VCaP (cell line): Measurements from ENCODE around the gene TIGAR.

ENCODE experiments used
- H3K27ac ChIP-seq: fragments of 450-650 bp; 2 replicates; pipeline ENCODE4 v1.5.1; 2017
- TF ChIP-seq, protein P1 (sequence below): fragments of 450-650 bp; conservative IDR thresholded peaks from 2 replicates; pipeline ENCODE4 v1.5.1; 2017; ENCODE audit warnings: mild to moderate bottlenecking, moderate library complexity

Gene TIGAR

DNA sequence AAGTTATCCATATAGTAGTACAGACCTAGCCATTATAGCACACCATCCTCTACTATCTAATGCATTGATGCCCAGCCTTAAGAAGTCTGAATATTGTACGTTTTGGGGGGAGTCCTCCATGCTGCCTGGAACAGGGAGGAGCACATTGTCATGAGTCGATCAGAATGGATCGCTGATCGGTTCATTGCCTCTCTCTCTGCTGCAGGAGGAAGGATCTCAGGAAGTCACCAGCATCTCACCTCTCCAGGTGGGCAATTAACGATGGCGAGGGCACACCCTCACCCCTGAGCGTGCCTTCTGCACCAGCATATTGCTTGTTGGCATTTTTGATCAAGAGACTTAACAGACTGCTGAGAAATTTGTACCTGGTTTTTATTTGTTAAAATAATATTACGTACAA, 35.9 kb upstream of the TIGAR start:
- no peak overlapping the region for H3K27ac ChIP-seq
- TF ChIP-seq, protein P1, sequence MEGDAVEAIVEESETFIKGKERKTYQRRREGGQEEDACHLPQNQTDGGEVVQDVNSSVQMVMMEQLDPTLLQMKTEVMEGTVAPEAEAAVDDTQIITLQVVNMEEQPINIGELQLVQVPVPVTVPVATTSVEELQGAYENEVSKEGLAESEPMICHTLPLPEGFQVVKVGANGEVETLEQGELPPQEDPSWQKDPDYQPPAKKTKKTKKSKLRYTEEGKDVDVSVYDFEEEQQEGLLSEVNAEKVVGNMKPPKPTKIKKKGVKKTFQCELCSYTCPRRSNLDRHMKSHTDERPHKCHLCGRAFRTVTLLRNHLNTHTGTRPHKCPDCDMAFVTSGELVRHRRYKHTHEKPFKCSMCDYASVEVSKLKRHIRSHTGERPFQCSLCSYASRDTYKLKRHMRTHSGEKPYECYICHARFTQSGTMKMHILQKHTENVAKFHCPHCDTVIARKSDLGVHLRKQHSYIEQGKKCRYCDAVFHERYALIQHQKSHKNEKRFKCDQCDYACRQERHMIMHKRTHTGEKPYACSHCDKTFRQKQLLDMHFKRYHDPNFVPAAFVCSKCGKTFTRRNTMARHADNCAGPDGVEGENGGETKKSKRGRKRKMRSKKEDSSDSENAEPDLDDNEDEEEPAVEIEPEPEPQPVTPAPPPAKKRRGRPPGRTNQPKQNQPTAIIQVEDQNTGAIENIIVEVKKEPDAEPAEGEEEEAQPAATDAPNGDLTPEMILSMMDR, result no peak

DNA sequence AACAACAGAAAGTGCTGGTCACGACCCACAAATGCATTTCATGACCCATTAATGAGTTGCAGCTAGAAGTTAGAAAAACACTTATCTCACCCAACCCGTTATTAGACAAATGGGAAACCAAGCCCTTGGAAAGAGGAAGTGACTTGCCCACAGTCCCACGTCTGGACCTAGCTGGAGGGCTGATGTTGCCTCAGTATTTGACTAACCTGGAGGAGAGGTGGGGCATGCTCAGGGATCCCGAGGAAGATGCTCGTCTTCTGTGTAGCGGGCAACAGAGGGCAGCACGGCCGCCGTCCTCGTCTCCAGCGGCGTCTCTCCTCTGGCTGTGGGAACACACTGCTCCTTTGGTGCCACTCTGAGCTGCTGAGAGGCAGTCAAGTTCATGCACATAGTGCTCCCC, 34.8 kb upstream of the TIGAR start:
- TF ChIP-seq, protein P1, result no peak
- H3K27ac ChIP-seq, result no peak overlapping the region

DNA sequence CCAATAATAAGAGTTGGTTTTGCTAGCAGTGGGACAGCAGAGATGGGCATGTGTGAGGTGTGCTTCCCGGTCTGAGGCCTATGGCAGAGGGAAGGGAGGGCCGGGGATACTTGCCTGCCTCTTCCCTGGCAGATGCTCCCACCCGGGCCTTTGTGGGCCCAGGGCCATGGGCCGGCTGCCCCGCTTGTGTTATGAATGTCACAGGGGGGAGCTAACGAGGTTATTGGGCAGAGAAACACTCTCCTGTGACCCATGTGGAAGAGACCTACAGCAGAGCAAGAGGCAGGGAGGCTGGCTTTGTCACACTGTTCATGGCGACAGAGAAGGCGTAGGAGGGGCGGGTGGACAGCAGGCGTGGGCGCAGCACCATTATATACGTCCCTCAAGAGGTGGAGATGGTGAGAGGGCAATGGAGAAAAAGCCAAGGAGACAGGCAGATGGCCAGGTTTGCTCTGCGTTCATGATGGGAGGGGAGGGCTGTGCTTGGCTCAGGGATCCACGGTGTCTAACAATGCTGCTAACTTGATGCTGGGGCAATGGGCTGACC, 34.2 kb upstream of the TIGAR start:
- TF ChIP-seq, protein P1, result no peak
- no peak overlapping the region for H3K27ac ChIP-seq

DNA sequence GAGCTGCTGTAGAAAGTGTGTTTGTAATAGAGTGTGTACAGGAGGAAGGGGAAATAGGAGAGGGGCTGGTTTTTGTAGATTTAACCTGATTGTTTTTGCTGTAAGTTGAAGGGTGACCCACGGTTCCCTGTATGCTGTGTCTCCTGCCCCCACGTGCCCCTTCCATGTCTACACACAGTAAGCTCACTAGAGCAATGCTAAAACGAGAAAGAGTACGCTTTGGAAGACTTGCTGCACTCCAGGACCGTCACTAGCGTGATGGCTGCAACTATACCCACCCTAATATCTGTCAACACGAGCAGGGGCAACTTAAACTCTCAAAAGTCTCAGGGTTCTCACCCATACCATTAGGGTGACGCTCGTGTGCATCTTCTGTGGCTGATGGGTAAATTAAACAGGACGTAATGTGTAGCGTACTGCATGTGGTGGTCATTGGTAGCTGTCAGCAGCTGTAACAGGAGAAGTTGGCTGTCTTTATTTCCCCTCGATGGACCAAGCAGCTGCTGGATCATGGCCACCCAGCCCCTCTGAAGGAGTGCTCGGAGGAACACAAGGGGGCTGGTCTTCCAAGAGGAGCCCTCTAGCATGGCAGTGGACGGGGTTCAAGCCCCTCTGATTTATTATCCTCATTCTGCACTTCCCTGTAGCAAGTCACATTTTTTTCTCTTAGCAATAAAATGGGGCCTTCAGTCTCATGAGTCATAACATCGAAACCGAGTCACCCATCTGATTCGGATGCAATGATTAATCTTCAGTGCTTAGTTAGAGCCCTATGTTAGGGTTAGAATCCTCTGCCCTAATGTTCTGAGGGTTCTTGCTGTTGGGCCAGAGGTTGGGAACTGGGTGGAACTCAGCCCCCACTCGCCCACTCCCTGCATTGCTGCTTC, 33.4 kb upstream of the TIGAR start:
- TF ChIP-seq, protein P1, result no peak
- H3K27ac ChIP-seq, result no peak overlapping the region

DNA sequence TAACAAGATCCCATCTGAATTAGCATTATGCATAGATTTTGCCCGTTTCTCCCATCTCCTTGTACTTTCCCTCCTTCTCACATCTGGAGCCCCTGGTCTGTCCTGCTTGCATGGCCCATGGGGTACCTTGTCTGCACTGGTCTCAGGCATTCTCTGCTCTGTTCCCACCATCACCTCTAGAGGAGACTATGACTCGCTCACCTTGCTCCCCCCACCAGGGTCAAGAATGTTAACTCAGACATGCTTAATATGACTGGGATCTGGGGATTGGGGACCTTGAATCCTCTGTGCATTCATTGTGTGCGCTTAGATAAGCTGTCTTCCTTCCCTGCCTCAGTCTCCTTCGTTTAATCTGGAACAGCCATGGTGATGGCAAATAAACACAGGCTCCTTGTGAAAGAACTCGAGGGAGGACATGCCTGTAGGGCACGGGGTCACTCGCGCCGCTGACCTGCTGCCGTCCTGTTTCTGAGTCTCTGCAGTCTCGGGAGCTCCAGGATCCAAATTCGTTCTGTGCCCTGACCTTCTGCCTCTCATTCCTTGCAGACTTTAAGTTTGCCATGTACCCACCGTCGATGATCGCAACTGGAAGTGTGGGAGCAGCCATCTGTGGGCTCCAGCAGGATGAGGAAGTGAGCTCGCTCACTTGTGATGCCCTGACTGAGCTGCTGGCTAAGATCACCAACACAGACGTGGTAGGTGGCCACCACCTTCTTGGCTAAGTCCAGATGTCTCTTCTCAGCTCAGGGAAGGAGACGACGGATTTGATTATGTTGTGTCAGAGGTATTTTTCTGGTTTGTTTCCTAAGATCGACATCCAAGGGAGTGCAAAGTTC, 32.5 kb upstream of the TIGAR start:
- no peak overlapping the region for H3K27ac ChIP-seq
- TF ChIP-seq, protein P1, result no peak

DNA sequence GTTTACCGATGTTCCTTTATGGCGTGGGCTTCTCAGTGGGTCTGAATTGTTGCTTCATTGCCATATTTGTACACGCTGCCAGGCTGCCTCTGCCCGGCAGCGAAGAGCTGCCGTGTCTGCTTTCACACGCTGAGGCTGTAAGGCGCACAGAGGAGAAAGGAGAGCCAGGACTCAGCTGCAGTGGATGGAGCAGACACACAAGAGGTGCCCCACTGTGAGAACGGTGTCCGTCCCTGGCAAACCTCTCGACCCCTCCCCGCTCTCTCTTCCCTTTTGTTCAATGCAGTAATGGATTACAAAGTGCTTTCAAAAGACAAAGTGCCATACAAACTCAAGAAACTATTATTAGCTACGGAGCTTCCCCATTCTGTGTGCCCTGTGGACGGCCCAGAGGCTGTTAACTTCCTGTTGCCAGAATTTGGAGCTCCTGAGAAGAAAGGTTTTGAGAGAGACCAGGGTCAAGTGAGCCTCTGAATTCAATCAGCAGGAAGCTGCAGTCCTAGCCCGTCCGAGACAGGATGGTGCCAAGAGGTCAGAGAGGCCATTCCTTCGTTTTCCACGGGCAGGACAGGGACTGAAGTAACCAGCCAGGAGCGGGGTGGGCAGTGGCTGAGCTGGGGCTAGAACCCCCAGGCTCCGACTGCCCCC, 31.7 kb upstream of the TIGAR start:
- TF ChIP-seq, protein P1, result no peak
- no peak overlapping the region for H3K27ac ChIP-seq
